ENCODE data around the gene TRAF2. TPM values are rescaled to one million over a fixed set of nuclear protein-coding genes. Genes with fewer than 3 reads are reported as not detected.

TRAF2 gene
- polyA plus RNA-seq, 3 donors = 1.6 to 6.1 (median 2.0) TPM

DNA sequence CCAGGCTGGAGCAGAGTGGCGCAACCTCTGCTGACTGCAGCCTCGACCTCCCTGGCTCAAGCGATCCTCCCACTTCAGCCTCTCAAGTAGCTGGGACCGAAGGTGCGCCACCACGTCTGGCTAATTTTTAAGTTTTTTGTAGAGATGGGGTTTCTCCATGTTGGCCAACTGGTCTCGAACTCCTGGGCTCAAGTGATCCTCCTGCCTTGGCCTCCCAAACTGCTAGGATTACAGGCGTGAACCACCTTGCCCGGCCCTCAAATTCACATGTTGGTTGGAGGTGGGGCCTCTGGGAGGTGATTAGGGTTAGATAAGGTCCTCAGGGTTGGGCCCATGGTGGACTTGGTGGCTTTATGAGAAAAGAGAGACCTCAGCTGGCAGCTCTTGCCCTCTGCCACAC is 75.8 kb downstream of the TRAF2 start:
- H3K4me1 ChIP-seq (ENCODE audit: control insufficient read depth in 1 of 2, insufficient read depth in 2 of 2, low read length in 2 of 2) = peaks cover 10 to 12% of the 10 kb centered on the region in 2 donors
- DNase-seq = no peak
- H3K27ac ChIP-seq (ENCODE audit: low read depth in 1 of 2, low read length in 2 of 2) = no peak overlapping the region
- intact Hi-C loops (cut with micrococcal nuclease) = no loop called here
- no peak overlapping the region for H3K27ac Mint-ChIP-seq
- no peak overlapping the region for H3K4me3 ChIP-seq (replicated peaks in 1 of 3; ENCODE audit: low read depth in 2 of 3, low read length in 3 of 3)
- peaks cover 14% of the 10 kb centered on the region for H3K4me1 Mint-ChIP-seq
- WGBS (ENCODE audit: insufficient coverage) = 100% methylated on average over 1 of the region's 9 CpGs
- no peak overlapping the region for H3K9ac ChIP-seq (ENCODE audit: insufficient read depth, low read length, poor library complexity, severe bottlenecking)
- H2AFZ ChIP-seq (ENCODE audit: insufficient read depth, low read depth, low read length, poor library complexity, severe bottlenecking) = no peak overlapping the region
- no peaks in the 10 kb centered on the region for H3K27me3 ChIP-seq (ENCODE audit: control insufficient read depth in 2 of 2, insufficient read depth in 2 of 2, low read length in 2 of 2)
- no peak overlapping the region for H3K4me3 Mint-ChIP-seq
- H3K4me2 ChIP-seq (replicated peaks; ENCODE audit: extremely low read depth, low read length, poor library complexity, severe bottlenecking) = no peak overlapping the region
- H3K27me3 Mint-ChIP-seq (ENCODE audit: low read depth in 3 of 3) = peaks cover 9 to 18% (median 12%) of the 10 kb centered on the region in 3 donors
- H3K9me3 Mint-ChIP-seq = peaks cover 0 to 2% (median 0%) of the 10 kb centered on the region in 7 donors
- H3K36me3 ChIP-seq (replicated peaks in 1 of 2; ENCODE audit: control insufficient read depth in 1 of 2, insufficient read depth in 2 of 2, low read length in 2 of 2) = no peaks in the 10 kb centered on the region
- H3K79me2 ChIP-seq (ENCODE audit: insufficient read depth, low read length) = no peaks in the 10 kb centered on the region
- H4K20me1 ChIP-seq (ENCODE audit: insufficient read depth, low read length) = no peaks in the 10 kb centered on the region
- no peak for TF ChIP-seq CTCF (IDR thresholded peaks at IDR 0.05)
- no peaks in the 10 kb centered on the region for H3K36me3 Mint-ChIP-seq
- H3K9me3 ChIP-seq (replicated peaks in 1 of 2; ENCODE audit: control insufficient read depth in 1 of 2, insufficient read depth in 1 of 2, low read length in 2 of 2) = no peaks in the 10 kb centered on the region

- Histone ChIP-seq H3K27ac (ENCODE audit: low read depth in 1 of 2, low read length in 2 of 2) (no peak overlapping the region), H3K4me3 (replicated peaks in 1 of 3; ENCODE audit: low read depth in 2 of 3, low read length in 3 of 3) (no peak overlapping the region), H2AFZ (ENCODE audit: insufficient read depth, low read depth, low read length, poor library complexity, severe bottlenecking) (no peak overlapping the region), H3K79me2 (ENCODE audit: insufficient read depth, low read length) (no peaks in the 10 kb centered on the region), H3K4me1 (ENCODE audit: control insufficient read depth in 1 of 2, insufficient read depth in 2 of 2, low read length in 2 of 2) (peaks cover 10 to 14% of the 10 kb centered on the region in 2 donors), H3K9me3 (replicated peaks in 1 of 2; ENCODE audit: control insufficient read depth in 1 of 2, insufficient read depth in 1 of 2, low read length in 2 of 2) (no peaks in the 10 kb centered on the region), H3K9ac (ENCODE audit: insufficient read depth, low read length, poor library complexity, severe bottlenecking) (no peak overlapping the region), H3K36me3 (replicated peaks in 1 of 2; ENCODE audit: control insufficient read depth in 1 of 2, insufficient read depth in 2 of 2, low read length in 2 of 2) (no peaks in the 10 kb centered on the region), H3K27me3 (ENCODE audit: control insufficient read depth in 2 of 2, insufficient read depth in 2 of 2, low read length in 2 of 2) (no peaks in the 10 kb centered on the region), H4K20me1 (ENCODE audit: insufficient read depth, low read length) (no peaks in the 10 kb centered on the region), H3K4me2 (replicated peaks; ENCODE audit: extremely low read depth, low read length, poor library complexity, severe bottlenecking) (no peak overlapping the region)
- Mint-ChIP-seq H3K4me3 (no peak overlapping the region), H3K27ac (no peak overlapping the region), H3K36me3 (no peaks in the 10 kb centered on the region), H3K27me3 (ENCODE audit: low read depth in 3 of 3) (peaks cover 9 to 20% (median 14%) of the 10 kb centered on the region in 3 donors), H3K4me1 (peaks cover 16% of the 10 kb centered on the region), H3K9me3 (peaks cover 0 to 2% (median 0%) of the 10 kb centered on the region in 7 donors)
- TF ChIP-seq CTCF (IDR thresholded peaks at IDR 0.05) = no peak
- intact Hi-C loops (cut with micrococcal nuclease) = no loop called here
- 93% methylated on average over 11 of the region's 11 CpGs for WGBS (ENCODE audit: insufficient coverage)
- DNase-seq = no peak
Measured at GRCh38 chr9:136962701-136963248, 76.5 kb downstream of the TRAF2 start.
